ENCODE measurements around the gene KMT2D.

Gene KMT2D

GRCh38 chr12:49093792-49094159 lies 33.2 kb upstream of the KMT2D start:
- Histone ChIP-seq H3K9ac (ENCODE audit: low read length) (peak overlapping the region; percentile 29; the same call in 1 of the 2 replicates), H3K4me1 (ENCODE audit: low read length) (peaks cover 17% of the 10 kb centered on the region), H3K9me3 (ENCODE audit: insufficient read depth, low read length) (no peaks in the 10 kb centered on the region), H4K20me1 (ENCODE audit: insufficient read depth, low read length) (no peaks in the 10 kb centered on the region), H2AFZ (ENCODE audit: low read depth, low read length) (peak overlapping the region; percentile 54; the same call in 1 of the 2 replicates), H3K4me2 (ENCODE audit: low read length) (peak overlapping the region; percentile 95), H3K27ac (ENCODE audit: low read length) (no peak overlapping the region), H3K79me2 (ENCODE audit: low read length) (no peaks in the 10 kb centered on the region), H3K4me3 (ENCODE audit: low read length) (peak overlapping the region; percentile 73), H3K36me3 (replicated peaks; ENCODE audit: low read depth, low read length) (peaks cover 5% of the 10 kb centered on the region), H3K27me3 (ENCODE audit: low read depth, low read length) (peaks cover 52% of the 10 kb centered on the region)
- no peak for TF ChIP-seq CTCF (IDR thresholded peaks at IDR 0.05; ENCODE audit: low read depth, low read length)
- TF ChIP-seq EZH2phosphoT487 (IDR thresholded peaks at IDR 0.05; ENCODE audit: low read depth) = no peak

- no peak overlapping the region for H3K27ac ChIP-seq (ENCODE audit: low read length)
Observed at GRCh38 chr12:49092816-49093406, 32.3 kb upstream of the KMT2D start.

GRCh38 chr12:49092086-49092815 lies 31.7 kb upstream of the KMT2D start:
- TF ChIP-seq EZH2phosphoT487 (IDR thresholded peaks at IDR 0.05; ENCODE audit: low read depth) (no peak), CTCF (IDR thresholded peaks at IDR 0.05; ENCODE audit: low read depth, low read length) (peak; percentile 57)
- Histone ChIP-seq H3K36me3 (replicated peaks; ENCODE audit: low read depth, low read length) (peaks cover 2% of the 10 kb centered on the region), H3K9ac (ENCODE audit: low read length) (no peak overlapping the region), H3K79me2 (ENCODE audit: low read length) (no peaks in the 10 kb centered on the region), H3K9me3 (ENCODE audit: insufficient read depth, low read length) (no peaks in the 10 kb centered on the region), H3K4me1 (ENCODE audit: low read length) (peaks cover 27% of the 10 kb centered on the region), H3K4me3 (ENCODE audit: low read length) (peak overlapping the region; percentile 59), H3K27ac (ENCODE audit: low read length) (no peak overlapping the region), H4K20me1 (ENCODE audit: insufficient read depth, low read length) (no peaks in the 10 kb centered on the region), H2AFZ (ENCODE audit: low read depth, low read length) (peak overlapping the region; percentile 39; the same call in 1 of the 2 replicates), H3K4me2 (ENCODE audit: low read length) (peak overlapping the region; percentile 77), H3K27me3 (ENCODE audit: low read depth, low read length) (peaks cover 54% of the 10 kb centered on the region)

More at GRCh38 chr12:49092816-49093406, 32.3 kb upstream of the KMT2D start:
- H3K4me1 ChIP-seq (ENCODE audit: low read length) = peaks cover 24% of the 10 kb centered on the region
- no peaks in the 10 kb centered on the region for H3K9me3 ChIP-seq (ENCODE audit: insufficient read depth, low read length)
- H3K9ac ChIP-seq (ENCODE audit: low read length) = no peak overlapping the region
- H4K20me1 ChIP-seq (ENCODE audit: insufficient read depth, low read length) = no peaks in the 10 kb centered on the region
- no peaks in the 10 kb centered on the region for H3K79me2 ChIP-seq (ENCODE audit: low read length)
- H3K36me3 ChIP-seq (replicated peaks; ENCODE audit: low read depth, low read length) = peaks cover 5% of the 10 kb centered on the region
- H2AFZ ChIP-seq (ENCODE audit: low read depth, low read length) = peak overlapping the region; percentile 39; the same call in 1 of the 2 replicates
- peaks cover 54% of the 10 kb centered on the region for H3K27me3 ChIP-seq (ENCODE audit: low read depth, low read length)
- H3K4me3 ChIP-seq (ENCODE audit: low read length) = no peak overlapping the region; the same call in 1 of the 2 replicates
- TF ChIP-seq EZH2phosphoT487 (IDR thresholded peaks at IDR 0.05; ENCODE audit: low read depth) (no peak), CTCF (IDR thresholded peaks at IDR 0.05; ENCODE audit: low read depth, low read length) (no peak)
- H3K4me2 ChIP-seq (ENCODE audit: low read length) = peak overlapping the region; percentile 77

GRCh38 chr12:49091836-49092085 lies 31.2 kb upstream of the KMT2D start:
- no peaks in the 10 kb centered on the region for H3K79me2 ChIP-seq (ENCODE audit: low read length)
- peaks cover 54% of the 10 kb centered on the region for H3K27me3 ChIP-seq (ENCODE audit: low read depth, low read length)
- H3K4me3 ChIP-seq (ENCODE audit: low read length) = peak overlapping the region; percentile 59
- H3K9ac ChIP-seq (ENCODE audit: low read length) = no peak overlapping the region
- H4K20me1 ChIP-seq (ENCODE audit: insufficient read depth, low read length) = no peaks in the 10 kb centered on the region
- H2AFZ ChIP-seq (ENCODE audit: low read depth, low read length) = no peak overlapping the region
- H3K4me1 ChIP-seq (ENCODE audit: low read length) = peaks cover 27% of the 10 kb centered on the region
- H3K36me3 ChIP-seq (replicated peaks; ENCODE audit: low read depth, low read length) = no peaks in the 10 kb centered on the region
- H3K27ac ChIP-seq (ENCODE audit: low read length) = no peak overlapping the region
- no peaks in the 10 kb centered on the region for H3K9me3 ChIP-seq (ENCODE audit: insufficient read depth, low read length)
- no peak for TF ChIP-seq CTCF (IDR thresholded peaks at IDR 0.05; ENCODE audit: low read depth, low read length)
- no peak for TF ChIP-seq EZH2phosphoT487 (IDR thresholded peaks at IDR 0.05; ENCODE audit: low read depth)
- peak overlapping the region; percentile 77 for H3K4me2 ChIP-seq (ENCODE audit: low read length)

Measured in OCI-LY3 (cell line).